HG03442 (cell line): ENCODE data around the gene C18orf32.
"Not testable (repeated sequence)": the region's sequence is repeated elsewhere in the genome, so short reads cannot be mapped to it uniquely, and the experiment has no call there.

Source experiments
- ATAC-seq: cut with Tn5 transposase; IDR thresholded peaks from one replicate; pipeline ENCODE4 v1.9.1; 2021; ENCODE audit warnings: mild to moderate bottlenecking, moderate library complexity; ENCODE audit not compliant: unreplicated experiment

The C18orf32 gene

DNA sequence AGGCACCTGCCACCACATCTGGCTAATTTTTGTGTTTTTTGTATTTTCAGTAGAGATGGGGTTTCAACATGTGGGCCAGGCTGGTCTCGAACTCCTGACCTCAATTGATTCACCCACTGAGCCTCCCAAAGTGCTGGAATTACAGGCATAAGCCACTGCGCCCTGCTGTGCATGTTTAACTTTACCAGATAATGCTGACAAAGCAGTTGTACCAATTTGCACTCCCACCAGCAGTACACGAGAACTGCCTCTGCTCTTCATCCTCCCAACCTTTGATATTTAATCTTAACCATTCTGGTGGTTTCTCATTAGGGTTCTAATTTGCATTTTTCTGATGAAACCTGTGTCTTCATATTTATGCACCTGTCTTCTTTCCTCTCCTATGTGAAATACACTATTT is 14.6 kb downstream of the C18orf32 start:
- no peak for ATAC-seq

DNA sequence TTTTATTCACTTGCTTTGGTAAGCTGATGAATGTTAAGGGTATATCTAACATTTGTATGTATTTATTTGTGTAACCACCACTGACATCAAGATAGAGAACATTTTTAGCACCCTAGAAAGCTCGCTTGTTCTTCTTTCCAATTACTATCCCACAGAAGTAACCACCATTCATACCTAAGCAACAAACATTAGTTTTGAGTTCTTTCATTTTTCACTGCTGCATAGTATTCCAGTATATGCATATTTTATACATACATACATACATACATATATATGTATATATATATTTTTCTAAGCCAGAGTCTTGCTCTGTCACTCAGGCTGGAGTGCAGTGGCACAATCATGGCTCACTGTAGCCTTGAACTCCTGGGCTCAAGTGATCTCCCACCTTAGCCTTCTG is 15.5 kb downstream of the C18orf32 start:
- ATAC-seq = no peak

DNA sequence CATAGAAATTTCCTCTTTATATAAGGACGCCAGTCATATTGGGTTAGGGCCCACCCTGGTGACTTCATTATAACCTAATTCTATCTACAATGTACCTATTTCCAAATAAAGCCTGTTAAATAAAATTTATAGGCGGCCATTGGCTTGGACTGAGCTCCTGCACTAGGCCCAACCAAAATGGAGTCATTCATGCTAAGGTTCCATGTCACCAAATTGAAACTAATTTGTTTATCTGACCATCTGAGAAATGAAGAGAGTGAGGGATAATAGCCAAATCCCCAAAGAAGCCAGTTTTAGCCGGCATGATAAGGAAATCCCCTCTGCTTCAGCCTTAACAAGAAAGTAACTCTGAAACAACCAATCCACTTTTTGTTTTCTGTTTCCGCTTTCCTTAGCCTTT is 19.4 kb downstream of the C18orf32 start:
- ATAC-seq = no peak

DNA sequence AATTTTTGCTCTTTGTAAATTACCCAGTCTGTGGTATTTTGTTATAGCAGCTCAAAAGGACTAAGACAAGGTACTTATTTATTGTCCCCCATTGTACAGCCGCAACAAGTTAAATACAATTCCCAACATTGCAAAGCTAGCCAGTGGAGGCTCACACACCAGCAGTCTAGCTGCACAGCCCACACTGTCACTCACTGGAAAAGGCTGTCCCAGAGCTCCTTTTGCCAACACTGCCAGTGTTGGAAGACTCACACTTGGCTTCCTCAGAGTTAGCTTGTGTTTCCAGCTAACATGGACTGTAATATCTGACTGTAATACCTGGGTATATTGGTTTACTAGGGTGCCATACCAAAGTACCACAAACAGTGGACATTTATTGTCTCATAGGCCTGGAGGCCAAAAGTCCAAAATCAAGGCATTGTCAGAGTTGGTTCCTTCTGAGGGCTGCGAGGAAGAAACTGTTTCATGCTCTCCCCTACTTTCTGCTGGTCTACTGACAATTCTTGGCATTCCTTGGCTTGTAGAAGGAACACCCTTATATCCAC is 19.9 kb downstream of the C18orf32 start:
- no peak for ATAC-seq

DNA sequence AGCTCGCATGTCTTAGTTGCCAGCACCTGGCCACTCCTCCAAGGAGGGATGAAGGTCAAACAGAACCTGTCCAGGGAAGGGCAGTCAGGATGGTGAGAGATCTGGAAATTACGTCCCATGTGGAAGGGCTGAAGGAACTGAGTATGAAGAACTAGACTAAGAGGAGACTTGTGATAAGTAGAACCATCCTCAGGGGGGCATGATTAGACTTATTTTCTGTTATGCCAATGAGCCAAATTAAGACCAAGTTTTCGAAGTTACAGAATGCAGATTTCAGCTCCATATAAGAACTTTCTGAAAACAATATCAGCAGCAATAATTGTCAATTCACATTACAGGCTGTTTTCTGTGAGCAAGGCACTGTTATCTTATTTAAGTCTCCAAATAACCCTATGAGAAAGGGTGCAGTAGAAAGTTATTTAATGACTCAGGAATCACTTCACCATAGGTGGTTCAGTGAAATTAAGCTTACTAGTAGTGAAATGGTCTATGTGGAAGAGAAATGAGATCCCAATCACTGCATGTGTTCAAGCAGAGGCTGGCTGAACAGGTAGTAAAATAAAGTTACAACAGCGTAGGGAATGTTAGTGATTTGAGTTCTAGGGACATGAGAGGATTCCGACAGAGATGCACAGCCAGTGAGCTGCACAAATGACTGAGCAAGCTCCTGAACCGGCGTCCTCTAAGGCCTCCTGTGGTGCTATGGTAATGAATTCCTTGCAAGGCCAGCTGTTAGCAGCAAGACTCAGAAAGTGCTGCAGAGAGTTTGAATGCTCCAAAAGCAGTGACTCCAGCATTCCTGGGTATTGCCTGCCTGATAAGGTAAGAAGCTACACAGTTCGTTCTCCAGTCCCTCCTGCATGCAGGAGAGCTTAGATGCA is 22.1 kb downstream of the C18orf32 start:
- no peak for ATAC-seq

DNA sequence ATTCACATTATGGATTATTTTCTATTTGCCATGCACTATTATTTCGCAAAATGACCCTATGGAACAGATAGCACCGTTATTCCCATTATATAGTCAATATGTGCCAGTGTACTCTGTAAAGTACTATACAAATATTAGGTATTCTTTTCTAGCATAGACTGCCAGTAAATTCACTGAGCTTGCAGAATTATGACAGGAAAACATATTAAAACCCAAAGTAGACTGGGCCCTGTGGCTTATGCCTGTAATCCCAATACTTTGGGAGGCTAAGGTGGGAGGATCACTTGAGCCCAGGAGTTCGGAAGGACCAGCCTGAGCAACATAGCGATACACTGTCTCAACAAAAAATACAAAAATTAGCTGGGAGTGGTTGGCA is 25.4 kb downstream of the C18orf32 start:
- no peak for ATAC-seq

DNA sequence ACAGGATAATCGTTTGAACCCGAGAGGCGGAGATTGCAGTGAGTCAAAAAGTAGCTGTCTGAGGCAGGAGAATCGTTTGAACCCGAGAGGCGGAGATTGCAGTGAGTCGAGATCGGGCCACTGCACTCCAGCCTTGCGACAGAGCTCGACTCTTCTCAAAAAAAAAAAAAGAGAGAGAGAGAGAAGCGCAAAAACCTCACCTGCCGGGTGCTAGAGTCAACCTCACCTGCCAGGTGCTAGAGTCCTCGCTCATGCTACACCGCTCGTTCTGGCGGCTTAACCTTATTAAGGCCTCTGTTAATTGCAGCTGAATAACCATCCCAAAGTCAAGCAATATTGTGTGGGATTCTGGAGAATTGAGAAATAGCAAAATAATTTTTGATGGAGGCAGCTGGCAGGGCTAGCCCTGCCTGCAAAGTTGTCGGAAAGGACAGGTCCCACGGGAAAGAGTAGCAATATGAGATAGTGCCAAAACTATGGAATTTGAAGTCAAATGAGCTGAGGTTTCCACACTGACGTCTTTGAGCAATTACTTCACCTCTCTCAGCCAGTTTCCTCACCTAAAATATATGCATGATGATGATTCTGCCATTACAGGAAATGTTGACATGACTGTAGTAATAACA is 25.9 kb downstream of the C18orf32 start:
- no peak for ATAC-seq

DNA sequence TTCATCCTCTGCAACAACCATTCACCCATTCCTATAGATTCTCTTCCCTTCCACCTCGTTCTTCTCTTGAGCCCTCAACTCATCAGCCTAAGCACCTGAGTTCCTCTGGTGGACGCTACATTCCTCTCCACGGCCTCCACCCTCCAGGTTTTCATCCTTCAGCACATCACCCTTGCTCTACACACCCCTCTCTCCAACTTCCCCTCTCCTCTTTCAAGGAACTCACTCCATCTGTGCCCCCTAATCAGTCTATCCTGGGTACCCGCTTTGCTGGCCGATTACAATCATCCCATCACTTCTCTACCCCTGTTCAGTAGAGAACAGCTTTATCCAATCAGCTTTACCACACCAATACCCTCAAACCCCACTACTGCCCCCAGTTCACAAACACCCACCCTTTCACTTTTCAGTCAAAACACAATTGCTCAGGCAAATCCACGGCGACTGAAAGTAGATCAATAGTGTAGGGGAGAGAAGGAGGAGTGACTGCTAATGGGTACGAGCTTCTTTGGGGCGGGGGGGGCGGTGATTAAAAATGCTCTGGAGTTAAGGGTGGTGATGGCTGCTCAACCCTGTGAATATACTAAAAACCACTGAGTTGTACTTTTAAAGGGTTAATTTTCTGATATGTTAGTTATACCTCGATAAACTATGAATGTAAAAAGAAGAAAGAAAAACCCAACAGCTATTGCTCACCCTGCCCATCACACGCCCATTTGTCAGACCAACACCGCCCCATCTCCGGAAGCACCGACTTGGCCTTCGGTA is 27.4 kb downstream of the C18orf32 start:
- peak; percentile 28 for ATAC-seq

DNA sequence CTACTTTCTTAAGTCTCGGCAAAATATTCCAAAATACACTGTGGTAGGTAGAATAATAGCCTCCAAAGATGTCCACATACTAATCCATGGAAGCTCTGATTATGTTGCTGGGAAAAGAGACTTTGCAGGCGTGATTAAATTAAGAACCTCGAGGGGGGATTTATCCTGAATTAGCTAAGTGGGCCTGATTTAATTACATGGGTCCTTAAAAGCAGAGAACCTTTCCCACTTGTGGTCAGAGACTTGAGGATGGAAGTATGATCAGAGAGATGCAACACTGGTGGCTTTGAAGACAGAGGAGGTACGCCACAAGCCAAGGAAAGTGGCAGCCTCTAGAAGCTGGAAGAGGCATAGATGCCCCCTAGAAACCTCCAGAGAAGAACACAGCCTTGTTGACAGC is 29.4 kb downstream of the C18orf32 start:
- ATAC-seq = no peak

DNA sequence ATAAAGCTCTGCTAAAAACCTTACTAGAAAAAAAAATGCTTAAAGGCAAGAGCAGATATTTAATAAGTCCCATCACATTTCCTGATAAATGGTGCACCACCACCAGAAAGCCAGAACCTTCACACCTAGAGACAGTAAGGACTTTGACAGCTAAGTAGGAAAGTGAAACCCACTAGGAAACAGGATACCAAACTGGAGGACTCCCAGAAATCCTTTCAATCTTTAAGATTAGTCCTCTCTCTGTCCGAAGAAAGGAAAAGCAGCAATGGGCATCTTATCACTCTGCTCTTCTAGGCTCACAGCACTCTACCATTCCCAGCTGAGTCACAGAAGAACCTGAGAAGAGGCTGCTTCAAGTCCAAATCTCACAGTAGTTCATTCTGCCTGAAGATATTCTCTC is 30.2 kb downstream of the C18orf32 start:
- no peak for ATAC-seq

DNA sequence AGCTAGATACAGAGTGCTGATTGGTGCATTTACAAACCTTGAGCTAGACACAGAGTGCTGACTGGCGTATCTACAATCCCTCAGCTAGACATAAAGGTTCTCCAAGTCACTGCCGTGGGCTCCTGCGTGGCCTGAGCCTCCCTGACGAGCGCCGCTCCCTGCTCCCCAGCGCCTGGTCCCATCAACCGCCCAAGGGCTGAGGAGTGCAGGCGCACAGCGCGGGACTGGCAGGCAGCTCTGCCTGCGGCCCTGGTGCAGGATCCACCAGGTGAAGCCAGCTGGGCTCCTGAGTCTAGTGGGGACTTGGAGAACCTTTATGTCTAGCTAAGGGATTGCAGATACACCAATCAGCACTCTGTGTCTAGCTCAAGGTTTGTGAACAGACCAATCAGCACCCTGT is 34.5 kb downstream of the C18orf32 start:
- not testable (repeated sequence) for ATAC-seq

DNA sequence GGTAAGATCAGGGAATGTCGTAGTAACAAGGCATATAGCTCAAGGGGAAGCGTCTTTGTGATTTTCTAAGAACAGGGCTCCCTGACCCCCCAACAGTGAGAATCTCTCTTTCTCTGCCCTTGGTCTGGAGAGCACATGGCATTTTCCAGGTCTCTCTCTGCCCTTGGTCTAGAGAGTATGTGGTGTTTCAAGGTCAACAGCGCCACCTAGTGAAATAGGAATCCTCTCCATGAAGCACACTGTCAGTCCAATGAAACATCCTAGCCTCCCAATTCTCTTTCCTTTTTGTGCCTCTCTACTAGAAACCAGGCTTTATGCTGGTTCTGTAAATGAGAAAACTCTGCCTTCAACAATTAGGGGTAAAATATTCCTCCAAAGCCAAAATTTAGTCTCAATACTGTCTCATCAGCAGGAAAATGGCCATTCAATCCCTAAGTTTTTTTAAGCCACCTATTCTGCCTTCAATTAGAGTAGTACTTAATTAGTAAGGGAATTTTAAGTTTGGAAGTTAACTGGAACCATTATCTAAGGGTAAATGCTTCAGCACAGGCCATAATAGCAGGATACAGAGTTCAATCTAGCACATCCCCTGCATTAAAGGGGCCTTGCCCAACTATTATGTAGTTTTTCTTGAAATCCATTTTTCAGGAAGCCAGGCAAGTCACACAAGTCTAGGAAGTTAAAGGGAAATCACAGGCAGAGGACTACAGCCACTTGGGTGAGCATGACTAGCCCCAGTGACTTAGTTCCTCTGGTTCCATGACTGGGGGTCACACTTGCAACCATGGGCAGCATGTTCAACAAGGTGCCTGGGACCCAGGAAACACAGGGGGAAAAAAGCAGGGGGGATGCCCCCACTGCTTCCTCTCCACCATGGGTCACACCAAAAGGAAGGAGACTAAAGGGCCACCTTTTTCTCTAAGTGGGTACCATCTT is 39.0 kb downstream of the C18orf32 start:
- no peak for ATAC-seq

DNA sequence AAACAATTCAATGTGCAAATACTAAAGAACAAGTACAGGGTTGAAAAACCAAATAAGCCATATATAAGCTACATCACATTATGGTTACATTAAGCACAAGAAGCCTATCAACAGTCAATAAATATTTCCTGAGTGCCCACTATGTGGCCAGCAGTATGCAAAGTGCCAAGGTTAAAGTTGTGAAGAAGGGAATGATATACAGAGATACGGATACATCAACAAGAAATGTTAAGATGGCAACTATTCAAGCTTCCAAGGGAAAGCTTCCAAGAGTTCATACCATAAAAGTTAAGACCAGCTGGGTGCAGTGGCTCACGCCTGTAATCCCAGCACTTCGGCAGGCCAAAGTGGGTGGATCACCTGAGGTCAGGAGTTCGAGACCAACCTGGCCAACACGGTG is 40.6 kb downstream of the C18orf32 start:
- ATAC-seq = no peak

DNA sequence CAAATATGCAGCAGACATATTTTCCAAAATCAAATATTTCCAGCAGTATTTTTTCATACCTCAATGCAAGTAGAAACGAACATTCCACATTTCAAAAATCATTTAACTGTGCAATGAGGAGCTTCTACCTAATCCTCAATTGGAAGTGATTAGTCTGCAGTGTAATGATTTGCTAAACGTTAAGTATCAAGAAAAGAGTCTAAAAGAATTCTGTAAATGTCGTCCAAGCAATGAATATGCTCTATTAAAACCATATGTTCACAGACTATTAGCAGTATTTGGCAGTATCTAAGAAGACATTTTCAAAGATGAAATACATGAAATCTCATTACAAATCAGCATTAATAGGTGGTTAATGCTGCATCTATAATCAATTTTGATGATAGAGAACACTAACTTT is 42.5 kb downstream of the C18orf32 start:
- no peak for ATAC-seq

DNA sequence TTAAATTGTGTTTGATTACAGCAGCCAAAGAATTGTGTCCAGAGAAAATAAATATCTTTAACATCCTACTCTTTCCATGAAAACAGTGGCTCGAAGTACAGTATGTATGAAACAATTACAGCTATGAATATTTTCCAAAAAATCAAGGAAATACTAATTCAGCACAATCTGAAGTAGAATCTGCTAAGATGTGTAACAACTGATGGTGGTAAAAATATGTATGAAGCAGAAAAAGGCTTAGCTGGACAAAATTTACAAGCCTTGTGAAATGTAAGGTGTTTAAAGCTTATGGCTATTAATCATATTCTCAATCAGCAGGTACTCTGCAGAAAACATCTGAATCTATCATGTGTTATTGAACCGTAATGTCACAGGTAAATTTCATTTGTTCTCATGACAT is 43.2 kb downstream of the C18orf32 start:
- ATAC-seq = no peak

DNA sequence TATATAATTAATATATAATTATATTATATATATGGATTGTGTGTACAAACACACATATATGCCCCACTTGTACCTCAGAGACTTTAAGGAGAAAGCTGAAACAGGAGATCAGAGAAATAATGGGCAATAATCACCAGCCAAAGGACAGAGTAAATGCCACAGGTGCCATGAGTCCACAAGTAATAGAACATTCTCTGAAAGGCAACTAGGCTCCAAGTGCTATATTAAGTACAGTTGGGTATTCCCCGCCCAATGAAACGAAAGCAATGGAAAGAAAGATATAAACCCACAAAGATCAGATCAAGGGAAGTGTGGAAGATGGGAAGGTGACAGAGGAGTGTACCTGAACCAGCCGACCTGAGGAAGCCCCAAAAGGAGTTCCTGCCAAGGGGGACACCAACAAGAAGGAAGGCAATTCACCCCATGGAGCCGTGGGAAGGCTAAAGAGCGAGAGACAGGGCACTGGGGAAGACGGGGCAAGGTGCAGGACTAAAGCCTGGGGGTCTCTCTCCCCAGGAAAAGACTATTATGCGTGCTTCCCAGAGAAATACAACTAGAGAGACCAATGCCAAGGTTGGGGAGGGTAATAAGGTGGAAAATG is 45.6 kb downstream of the C18orf32 start:
- no peak for ATAC-seq

DNA sequence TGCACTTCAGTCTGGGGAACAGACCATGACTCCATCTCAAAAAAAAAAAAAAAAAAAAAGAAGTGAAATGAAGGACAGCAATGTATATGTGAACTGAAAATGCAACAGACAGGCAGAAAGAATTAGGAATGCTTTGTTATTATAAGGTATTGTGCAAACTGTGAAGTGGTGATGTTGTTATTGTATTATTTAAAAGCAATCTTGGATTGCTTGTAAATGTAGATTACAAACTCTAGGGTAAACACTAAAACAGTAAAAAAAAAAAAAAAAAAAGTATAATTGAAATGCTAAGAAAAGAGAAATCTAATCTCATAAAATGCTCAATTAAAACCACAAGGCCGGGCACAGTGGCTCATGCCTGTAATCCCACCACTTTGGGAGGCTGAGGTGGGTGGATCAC is 51.9 kb downstream of the C18orf32 start:
- no peak for ATAC-seq

DNA sequence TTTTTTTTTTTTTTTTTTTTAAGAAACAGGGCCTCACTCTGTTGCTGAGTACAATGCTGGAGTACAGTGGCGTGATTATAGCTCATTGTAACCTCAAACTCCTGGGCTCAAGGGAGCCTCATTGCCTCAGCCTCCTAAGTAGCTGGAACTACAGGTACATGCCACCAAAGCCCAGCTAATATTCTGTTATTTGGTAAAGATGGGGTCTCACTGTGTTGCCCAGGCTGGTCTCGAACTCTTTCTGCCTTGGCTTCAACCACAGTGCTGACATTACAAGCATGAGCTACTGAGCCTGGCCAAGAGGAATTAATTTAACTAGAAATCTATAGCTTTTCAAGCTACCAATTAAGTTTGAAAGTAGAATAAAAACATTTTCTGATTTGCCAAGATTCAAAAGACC is 54.4 kb downstream of the C18orf32 start:
- no peak for ATAC-seq

DNA sequence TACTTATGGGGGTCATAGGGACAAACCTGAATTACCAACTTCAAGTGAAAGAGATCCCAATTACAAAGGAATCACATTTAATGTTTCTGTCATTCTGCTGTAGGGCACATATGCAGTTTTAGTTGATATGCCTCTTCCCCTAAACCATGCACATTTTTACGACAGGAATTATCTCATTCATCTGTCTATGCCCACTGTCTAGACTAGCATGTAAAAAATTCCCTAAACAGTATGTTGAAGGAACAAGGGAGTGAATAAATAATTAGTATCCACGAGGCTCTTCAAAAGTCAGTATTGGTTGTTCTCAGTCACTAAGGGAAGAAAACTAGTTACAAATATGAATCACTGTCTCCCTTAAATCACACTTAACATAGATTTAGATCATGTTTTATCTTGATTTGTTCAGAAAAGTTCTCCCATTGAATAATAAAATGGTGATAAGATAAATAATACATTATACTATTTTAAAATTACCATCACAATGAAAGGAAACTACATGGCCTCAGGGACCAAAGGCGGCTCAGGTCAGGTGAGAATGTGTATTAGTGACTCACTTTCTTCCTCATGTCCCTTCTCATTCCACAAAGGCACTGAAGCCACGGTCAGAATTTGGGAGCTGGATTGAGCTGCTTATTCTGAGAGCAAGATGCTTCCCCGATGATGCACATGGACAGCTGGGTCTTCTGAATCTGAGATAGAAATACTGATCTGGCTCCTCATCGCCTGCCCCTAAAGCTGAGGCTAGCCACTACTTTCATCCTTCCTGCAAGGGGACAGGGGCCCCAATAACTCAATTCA is 55.7 kb downstream of the C18orf32 start:
- no peak for ATAC-seq
